ENCODE results near the gene NRBF2. TPM values are rescaled to one million over a fixed set of nuclear protein-coding genes. Genes with fewer than 3 reads are reported as not detected.

The NRBF2 gene
- total and polyA plus RNA-seq, 9 of the 15 experiments (the other 6 are each of a cell fraction or from before 2014, with no cell fraction given), result 20.8 to 52.1 (median 30.5) TPM

DNA sequence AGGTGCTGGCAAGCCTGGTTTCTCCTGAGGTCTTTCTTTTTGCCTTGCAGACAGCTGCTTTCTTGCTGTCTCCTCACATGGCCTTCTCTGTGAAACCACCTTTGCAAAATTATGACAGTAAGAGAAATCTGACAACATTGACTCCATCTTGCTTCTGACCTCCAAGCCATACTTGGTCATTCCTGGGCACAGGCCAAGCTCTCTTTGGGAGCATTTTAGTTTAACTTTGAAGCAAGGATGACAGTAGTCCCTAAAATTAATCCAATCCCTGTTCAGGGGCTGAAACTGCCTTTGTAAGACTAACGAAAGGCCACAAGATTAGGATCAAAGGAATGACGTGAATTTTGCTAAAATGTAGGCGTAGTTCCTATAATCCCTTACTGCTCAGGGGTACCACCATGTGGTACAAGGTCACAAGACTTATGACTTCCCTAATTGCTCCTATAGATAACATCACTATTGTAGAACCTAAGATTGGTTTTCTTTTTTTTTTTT, 25.1 kb upstream of the NRBF2 start (continued):
- TF ChIP-seq, protein P1, sequence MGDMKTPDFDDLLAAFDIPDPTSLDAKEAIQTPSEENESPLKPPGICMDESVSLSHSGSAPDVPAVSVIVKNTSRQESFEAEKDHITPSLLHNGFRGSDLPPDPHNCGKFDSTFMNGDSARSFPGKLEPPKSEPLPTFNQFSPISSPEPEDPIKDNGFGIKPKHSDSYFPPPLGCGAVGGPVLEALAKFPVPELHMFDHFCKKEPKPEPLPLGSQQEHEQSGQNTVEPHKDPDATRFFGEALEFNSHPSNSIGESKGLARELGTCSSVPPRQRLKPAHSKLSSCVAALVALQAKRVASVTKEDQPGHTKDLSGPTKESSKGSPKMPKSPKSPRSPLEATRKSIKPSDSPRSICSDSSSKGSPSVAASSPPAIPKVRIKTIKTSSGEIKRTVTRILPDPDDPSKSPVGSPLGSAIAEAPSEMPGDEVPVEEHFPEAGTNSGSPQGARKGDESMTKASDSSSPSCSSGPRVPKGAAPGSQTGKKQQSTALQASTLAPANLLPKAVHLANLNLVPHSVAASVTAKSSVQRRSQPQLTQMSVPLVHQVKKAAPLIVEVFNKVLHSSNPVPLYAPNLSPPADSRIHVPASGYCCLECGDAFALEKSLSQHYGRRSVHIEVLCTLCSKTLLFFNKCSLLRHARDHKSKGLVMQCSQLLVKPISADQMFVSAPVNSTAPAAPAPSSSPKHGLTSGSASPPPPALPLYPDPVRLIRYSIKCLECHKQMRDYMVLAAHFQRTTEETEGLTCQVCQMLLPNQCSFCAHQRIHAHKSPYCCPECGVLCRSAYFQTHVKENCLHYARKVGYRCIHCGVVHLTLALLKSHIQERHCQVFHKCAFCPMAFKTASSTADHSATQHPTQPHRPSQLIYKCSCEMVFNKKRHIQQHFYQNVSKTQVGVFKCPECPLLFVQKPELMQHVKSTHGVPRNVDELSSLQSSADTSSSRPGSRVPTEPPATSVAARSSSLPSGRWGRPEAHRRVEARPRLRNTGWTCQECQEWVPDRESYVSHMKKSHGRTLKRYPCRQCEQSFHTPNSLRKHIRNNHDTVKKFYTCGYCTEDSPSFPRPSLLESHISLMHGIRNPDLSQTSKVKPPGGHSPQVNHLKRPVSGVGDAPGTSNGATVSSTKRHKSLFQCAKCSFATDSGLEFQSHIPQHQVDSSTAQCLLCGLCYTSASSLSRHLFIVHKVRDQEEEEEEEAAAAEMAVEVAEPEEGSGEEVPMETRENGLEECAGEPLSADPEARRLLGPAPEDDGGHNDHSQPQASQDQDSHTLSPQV (IDR thresholded peaks at IDR 0.05), result peak; percentile 97
- TF ChIP-seq ZNF766 (CRISPR knock-in tag; conservative IDR thresholded peaks at IDR 0.05), result peak; percentile 90
- no peak for TF ChIP-seq BRD4 (IDR thresholded peaks at IDR 0.05)
- TF ChIP-seq ZNF668 (CRISPR knock-in tag; IDR thresholded peaks at IDR 0.05), result peak; percentile 86
- TF ChIP-seq, protein P2, sequence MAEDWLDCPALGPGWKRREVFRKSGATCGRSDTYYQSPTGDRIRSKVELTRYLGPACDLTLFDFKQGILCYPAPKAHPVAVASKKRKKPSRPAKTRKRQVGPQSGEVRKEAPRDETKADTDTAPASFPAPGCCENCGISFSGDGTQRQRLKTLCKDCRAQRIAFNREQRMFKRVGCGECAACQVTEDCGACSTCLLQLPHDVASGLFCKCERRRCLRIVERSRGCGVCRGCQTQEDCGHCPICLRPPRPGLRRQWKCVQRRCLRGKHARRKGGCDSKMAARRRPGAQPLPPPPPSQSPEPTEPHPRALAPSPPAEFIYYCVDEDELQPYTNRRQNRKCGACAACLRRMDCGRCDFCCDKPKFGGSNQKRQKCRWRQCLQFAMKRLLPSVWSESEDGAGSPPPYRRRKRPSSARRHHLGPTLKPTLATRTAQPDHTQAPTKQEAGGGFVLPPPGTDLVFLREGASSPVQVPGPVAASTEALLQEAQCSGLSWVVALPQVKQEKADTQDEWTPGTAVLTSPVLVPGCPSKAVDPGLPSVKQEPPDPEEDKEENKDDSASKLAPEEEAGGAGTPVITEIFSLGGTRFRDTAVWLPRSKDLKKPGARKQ (CRISPR knock-in tag; IDR thresholded peaks at IDR 0.05), result peak; percentile 58; the same call in 1 of the 2 replicates
- peak; percentile 41; the same call in 1 of the 2 replicates for TF ChIP-seq ZNF507 (tag; conservative IDR thresholded peaks at IDR 0.05)
- TF ChIP-seq TAF7 (tag; IDR thresholded peaks at IDR 0.05), result peak; percentile 64; the same call in 1 of the 2 replicates
- TF ChIP-seq SP2 (IDR thresholded peaks at IDR 0.05; ENCODE audit: extremely low read depth, low read depth, low read length, poor library complexity, severe bottlenecking), result no peak
- no peak for TF ChIP-seq ZNF316 (IDR thresholded peaks at IDR 0.05)
- no peak for TF ChIP-seq MIER1 (IDR thresholded peaks at IDR 0.05; ENCODE audit: low read depth)
- peak; percentile 95 for TF ChIP-seq ZNF589 (CRISPR knock-in tag; IDR thresholded peaks at IDR 0.05; ENCODE audit: low read depth)
- peak in 1 of 2 experiments; percentile 84; a peak in 2 of 4 replicates for TF ChIP-seq TEAD1 (CRISPR knock-in tag; IDR thresholded peaks at IDR 0.05)
- TF ChIP-seq, protein P3, sequence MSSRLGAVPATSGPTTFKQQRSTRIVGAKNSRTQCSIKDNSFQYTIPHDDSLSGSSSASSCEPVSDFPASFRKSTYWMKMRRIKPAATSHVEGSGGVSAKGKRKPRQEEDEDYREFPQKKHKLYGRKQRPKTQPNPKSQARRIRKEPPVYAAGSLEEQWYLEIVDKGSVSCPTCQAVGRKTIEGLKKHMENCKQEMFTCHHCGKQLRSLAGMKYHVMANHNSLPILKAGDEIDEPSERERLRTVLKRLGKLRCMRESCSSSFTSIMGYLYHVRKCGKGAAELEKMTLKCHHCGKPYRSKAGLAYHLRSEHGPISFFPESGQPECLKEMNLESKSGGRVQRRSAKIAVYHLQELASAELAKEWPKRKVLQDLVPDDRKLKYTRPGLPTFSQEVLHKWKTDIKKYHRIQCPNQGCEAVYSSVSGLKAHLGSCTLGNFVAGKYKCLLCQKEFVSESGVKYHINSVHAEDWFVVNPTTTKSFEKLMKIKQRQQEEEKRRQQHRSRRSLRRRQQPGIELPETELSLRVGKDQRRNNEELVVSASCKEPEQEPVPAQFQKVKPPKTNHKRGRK (tag; IDR thresholded peaks at IDR 0.05), result no peak
- TF ChIP-seq DMBX1 (CRISPR knock-in tag; IDR thresholded peaks at IDR 0.05; ENCODE audit: borderline replicate concordance), result peak; percentile 97
- peak; percentile 53; the same call in 1 of the 2 replicates for TF ChIP-seq ETV1 (tag; conservative IDR thresholded peaks at IDR 0.05; ENCODE audit: low read depth)
- TF ChIP-seq PTRF (tag; IDR thresholded peaks at IDR 0.05), result peak; percentile 92
